ENCODE results near the gene GNB1.

DNA sequence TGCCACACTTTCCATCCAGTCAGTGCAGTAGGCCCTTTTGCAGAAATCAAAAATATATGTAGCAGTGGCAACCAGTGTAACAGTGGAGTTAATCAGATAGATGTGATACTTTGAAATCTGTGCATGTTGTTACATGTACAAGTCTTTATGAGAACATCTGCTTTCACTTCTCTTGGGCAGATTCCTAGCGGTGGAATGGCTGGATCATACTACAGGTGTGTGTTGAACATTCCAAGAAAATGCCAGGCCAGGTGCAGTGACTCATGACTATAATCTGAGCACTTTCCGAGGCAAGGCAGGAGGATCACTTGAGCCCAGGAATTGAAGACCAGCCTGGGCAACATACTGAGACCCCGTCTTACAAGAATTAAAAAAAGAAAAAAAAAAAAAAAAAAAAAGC, 55.3 kb downstream of the GNB1 start:
- TF ChIP-seq, protein P1, sequence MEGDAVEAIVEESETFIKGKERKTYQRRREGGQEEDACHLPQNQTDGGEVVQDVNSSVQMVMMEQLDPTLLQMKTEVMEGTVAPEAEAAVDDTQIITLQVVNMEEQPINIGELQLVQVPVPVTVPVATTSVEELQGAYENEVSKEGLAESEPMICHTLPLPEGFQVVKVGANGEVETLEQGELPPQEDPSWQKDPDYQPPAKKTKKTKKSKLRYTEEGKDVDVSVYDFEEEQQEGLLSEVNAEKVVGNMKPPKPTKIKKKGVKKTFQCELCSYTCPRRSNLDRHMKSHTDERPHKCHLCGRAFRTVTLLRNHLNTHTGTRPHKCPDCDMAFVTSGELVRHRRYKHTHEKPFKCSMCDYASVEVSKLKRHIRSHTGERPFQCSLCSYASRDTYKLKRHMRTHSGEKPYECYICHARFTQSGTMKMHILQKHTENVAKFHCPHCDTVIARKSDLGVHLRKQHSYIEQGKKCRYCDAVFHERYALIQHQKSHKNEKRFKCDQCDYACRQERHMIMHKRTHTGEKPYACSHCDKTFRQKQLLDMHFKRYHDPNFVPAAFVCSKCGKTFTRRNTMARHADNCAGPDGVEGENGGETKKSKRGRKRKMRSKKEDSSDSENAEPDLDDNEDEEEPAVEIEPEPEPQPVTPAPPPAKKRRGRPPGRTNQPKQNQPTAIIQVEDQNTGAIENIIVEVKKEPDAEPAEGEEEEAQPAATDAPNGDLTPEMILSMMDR (IDR thresholded peaks at IDR 0.05) = no peak
- no peak for TF ChIP-seq CREM (CRISPR knock-in tag; IDR thresholded peaks at IDR 0.05)
- TF ChIP-seq, protein P2, sequence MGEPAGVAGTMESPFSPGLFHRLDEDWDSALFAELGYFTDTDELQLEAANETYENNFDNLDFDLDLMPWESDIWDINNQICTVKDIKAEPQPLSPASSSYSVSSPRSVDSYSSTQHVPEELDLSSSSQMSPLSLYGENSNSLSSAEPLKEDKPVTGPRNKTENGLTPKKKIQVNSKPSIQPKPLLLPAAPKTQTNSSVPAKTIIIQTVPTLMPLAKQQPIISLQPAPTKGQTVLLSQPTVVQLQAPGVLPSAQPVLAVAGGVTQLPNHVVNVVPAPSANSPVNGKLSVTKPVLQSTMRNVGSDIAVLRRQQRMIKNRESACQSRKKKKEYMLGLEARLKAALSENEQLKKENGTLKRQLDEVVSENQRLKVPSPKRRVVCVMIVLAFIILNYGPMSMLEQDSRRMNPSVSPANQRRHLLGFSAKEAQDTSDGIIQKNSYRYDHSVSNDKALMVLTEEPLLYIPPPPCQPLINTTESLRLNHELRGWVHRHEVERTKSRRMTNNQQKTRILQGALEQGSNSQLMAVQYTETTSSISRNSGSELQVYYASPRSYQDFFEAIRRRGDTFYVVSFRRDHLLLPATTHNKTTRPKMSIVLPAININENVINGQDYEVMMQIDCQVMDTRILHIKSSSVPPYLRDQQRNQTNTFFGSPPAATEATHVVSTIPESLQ (CRISPR knock-in tag; IDR thresholded peaks at IDR 0.05) = no peak
- no peak for TF ChIP-seq E2F1 (CRISPR knock-in tag; IDR thresholded peaks at IDR 0.05)
- no peak for TF ChIP-seq ZNF263 (CRISPR knock-in tag; IDR thresholded peaks at IDR 0.05; ENCODE audit: low read depth)
- no peak for TF ChIP-seq ZNF317 (CRISPR knock-in tag; IDR thresholded peaks at IDR 0.05; ENCODE audit: borderline replicate concordance, low read depth)
- no peak for TF ChIP-seq NR3C1 (CRISPR knock-in tag; conservative IDR thresholded peaks at IDR 0.05; ENCODE audit: low read depth)
- no peak for TF ChIP-seq IRF2 (CRISPR knock-in tag; IDR thresholded peaks at IDR 0.05; ENCODE audit: borderline replicate concordance, low read depth)
- no peak for TF ChIP-seq FOXK1 (CRISPR knock-in tag; IDR thresholded peaks at IDR 0.05)
- no peak for TF ChIP-seq ESRRA (CRISPR knock-in tag; IDR thresholded peaks at IDR 0.05; ENCODE audit: borderline replicate concordance)
- TF ChIP-seq TCF7 (CRISPR knock-in tag; IDR thresholded peaks at IDR 0.05; ENCODE audit: low read depth) = no peak
- no peak for TF ChIP-seq KAT7 (CRISPR knock-in tag; IDR thresholded peaks at IDR 0.05; ENCODE audit: borderline replicate concordance)

All from WTC11 (cell line).